MM.1S (cell line): ENCODE measurements around the gene RSRC1.

Source experiments
- EZH2 ChIP-seq: fragments of 300-600 bp; sonication (generic); optimal IDR thresholded peaks from 2 replicates; pipeline ENCODE3; 2017; ENCODE audit warnings: low read depth, mild to moderate bottlenecking, antibody characterized with exemption, low read length, mixed read lengths
- EZH2phosphoT487 ChIP-seq: fragments of 300-600 bp; sonication (generic); IDR thresholded peaks from 2 replicates; pipeline ENCODE4 v1.6.1; 2018; ENCODE audit warnings: antibody characterized with exemption, low read length
- TF ChIP-seq, protein P1 (sequence below): fragments of 300-600 bp; sonication (generic); IDR thresholded peaks from 2 replicates; pipeline ENCODE4 v1.5.1; 2016; ENCODE audit warnings: antibody characterized with exemption, low read length, mixed read lengths

DNA sequence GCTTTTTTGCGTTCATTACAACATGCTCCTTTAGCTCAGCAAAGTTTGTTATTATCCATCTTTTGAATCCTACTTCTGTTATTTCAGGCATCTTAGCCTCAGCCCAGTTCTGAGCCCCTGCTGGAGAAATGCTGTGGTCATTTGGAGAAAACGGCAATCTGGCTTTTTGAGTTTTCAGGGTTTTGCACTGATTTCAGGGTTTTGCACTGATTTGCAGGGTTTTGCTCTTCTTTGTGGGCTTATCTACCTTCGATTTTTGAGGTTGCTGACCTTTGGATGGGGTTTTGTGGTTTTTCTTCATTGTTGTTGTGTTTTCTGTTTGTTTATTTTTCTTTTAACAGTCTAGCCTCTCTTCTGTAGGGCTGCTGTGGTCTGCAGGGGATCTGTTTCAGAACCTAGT lies 137.4 kb downstream of the RSRC1 start:
- TF ChIP-seq, protein P1, sequence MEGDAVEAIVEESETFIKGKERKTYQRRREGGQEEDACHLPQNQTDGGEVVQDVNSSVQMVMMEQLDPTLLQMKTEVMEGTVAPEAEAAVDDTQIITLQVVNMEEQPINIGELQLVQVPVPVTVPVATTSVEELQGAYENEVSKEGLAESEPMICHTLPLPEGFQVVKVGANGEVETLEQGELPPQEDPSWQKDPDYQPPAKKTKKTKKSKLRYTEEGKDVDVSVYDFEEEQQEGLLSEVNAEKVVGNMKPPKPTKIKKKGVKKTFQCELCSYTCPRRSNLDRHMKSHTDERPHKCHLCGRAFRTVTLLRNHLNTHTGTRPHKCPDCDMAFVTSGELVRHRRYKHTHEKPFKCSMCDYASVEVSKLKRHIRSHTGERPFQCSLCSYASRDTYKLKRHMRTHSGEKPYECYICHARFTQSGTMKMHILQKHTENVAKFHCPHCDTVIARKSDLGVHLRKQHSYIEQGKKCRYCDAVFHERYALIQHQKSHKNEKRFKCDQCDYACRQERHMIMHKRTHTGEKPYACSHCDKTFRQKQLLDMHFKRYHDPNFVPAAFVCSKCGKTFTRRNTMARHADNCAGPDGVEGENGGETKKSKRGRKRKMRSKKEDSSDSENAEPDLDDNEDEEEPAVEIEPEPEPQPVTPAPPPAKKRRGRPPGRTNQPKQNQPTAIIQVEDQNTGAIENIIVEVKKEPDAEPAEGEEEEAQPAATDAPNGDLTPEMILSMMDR: no peak
- TF ChIP-seq EZH2 (no peak), EZH2phosphoT487 (no peak)
